ENCODE results near the gene ZNF32. TPM values are rescaled to one million over a fixed set of nuclear protein-coding genes. Genes with fewer than 3 reads are reported as not detected.

The ZNF32 gene
- total and polyA plus RNA-seq, 4 donors, result 21.4 to 60.8 (median 30.8) TPM

GRCh38 chr10:43655311-43655710 is 6.6 kb upstream of the ZNF32 start:
- Histone ChIP-seq H3K27me3 (ENCODE audit: control insufficient read depth in 3 of 3, insufficient read depth in 3 of 3, low read length in 2 of 3) (no peaks in the 10 kb centered on the region), H3K4me1 (ENCODE audit: control insufficient read depth in 5 of 5, insufficient read depth in 5 of 5, low read length in 5 of 5) (peaks cover 0 to 4% (median 0%) of the 10 kb centered on the region in 5 donors), H3K9ac (ENCODE audit: insufficient read depth in 1 of 2, low read length in 2 of 2) (no peak overlapping the region), H3K9me3 (ENCODE audit: control insufficient read depth in 4 of 4, insufficient read depth in 3 of 4, low read length in 3 of 4) (peaks cover 0 to 2% (median 0%) of the 10 kb centered on the region in 4 donors), H3K27ac (ENCODE audit: low read depth in 1 of 2, low read length in 1 of 2) (no peak overlapping the region), H3K36me3 (ENCODE audit: control insufficient read depth in 4 of 4, insufficient read depth in 4 of 4, low read length in 4 of 4) (no peaks in the 10 kb centered on the region), H3K4me3 (no peak overlapping the region)
- 88% methylated on average over 8 of the region's 8 CpGs for WGBS, 2 donors
- TF ChIP-seq CTCF (IDR thresholded peaks at IDR 0.05; ENCODE audit: control extremely low read depth, extremely low read depth), result no peak
- DNase-seq, result no peak
- ATAC-seq (ENCODE audit: insufficient read depth, low FRiP score), result no peak

DNA sequence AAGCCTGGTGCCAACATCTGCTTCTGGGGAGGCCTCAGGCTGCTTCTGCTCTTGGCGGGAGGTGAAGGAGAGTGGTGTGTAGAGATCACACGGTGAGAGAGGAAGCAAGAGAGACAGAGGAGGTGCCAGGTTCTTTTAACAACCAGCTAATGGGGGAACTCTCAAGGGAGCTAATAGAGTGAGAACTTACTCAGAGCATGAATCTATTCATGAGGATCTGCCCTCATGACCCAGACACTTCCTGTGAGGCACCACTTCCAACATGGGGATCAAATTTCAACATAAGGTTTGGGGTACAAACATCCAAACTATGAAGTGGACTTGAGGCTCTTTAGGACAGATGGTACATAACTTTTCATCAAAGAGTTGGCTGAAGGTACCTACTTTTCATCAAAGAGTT is 5.1 kb upstream of the ZNF32 start:
- Histone ChIP-seq H3K4me3 (no peak overlapping the region), H3K9me3 (ENCODE audit: control insufficient read depth in 4 of 4, insufficient read depth in 3 of 4, low read length in 3 of 4) (peaks cover 0 to 2% (median 0%) of the 10 kb centered on the region in 4 donors), H3K36me3 (ENCODE audit: control insufficient read depth in 4 of 4, insufficient read depth in 4 of 4, low read length in 4 of 4) (no peaks in the 10 kb centered on the region), H3K27ac (ENCODE audit: low read depth in 1 of 2, low read length in 1 of 2) (no peak overlapping the region), H3K4me1 (ENCODE audit: control insufficient read depth in 5 of 5, insufficient read depth in 5 of 5, low read length in 5 of 5) (peaks cover 0 to 4% (median 0%) of the 10 kb centered on the region in 5 donors), H3K27me3 (ENCODE audit: control insufficient read depth in 3 of 3, insufficient read depth in 3 of 3, low read length in 2 of 3) (no peaks in the 10 kb centered on the region), H3K9ac (ENCODE audit: insufficient read depth in 1 of 2, low read length in 2 of 2) (no peak overlapping the region)
- no peak for ATAC-seq (ENCODE audit: insufficient read depth, low FRiP score)
- 53 to 57% methylated on average over 2 of the region's 2 CpGs for WGBS, 2 donors
- peak in 2 of 3 donors; percentile 19 to 49 for DNase-seq
- TF ChIP-seq CTCF (IDR thresholded peaks at IDR 0.05; ENCODE audit: control extremely low read depth, extremely low read depth), result no peak

DNA sequence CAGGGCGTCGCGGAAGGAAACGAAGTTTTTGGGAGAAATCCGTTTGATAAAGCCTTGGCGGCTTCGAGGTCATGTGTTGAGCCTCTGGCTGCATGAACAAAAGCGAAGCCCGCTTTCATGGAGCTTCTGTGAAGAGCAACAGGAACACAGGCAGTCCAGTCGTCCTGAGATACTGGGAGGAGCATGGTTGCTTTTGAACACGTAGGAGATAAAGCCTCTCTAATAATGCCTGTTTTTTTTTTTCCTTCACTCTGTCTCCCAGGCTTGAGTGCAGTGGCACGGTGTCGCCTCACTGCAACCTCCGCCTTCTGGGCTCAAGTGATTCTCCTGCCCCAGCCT is 473 bp upstream of the ZNF32 start:
- no peak for DNase-seq
- no peak for TF ChIP-seq CTCF (IDR thresholded peaks at IDR 0.05; ENCODE audit: control extremely low read depth, extremely low read depth)
- H3K9ac ChIP-seq (ENCODE audit: insufficient read depth in 1 of 2, low read length in 2 of 2), result peak overlapping the region; percentile 45 to 74
- peak overlapping the region; percentile 74 to 92 for H3K27ac ChIP-seq (ENCODE audit: low read depth in 1 of 2, low read length in 1 of 2)
- H3K9me3 ChIP-seq (ENCODE audit: control insufficient read depth in 4 of 4, insufficient read depth in 3 of 4, low read length in 3 of 4), result peaks cover 7 to 30% (median 20%) of the 10 kb centered on the region in 4 donors
- peak overlapping the region; percentile 79 for H3K4me3 ChIP-seq
- H3K4me1 ChIP-seq (ENCODE audit: control insufficient read depth in 5 of 5, insufficient read depth in 5 of 5, low read length in 5 of 5), result peaks cover 0 to 9% (median 2%) of the 10 kb centered on the region in 5 donors
- no peaks in the 10 kb centered on the region for H3K27me3 ChIP-seq (ENCODE audit: control insufficient read depth in 3 of 3, insufficient read depth in 3 of 3, low read length in 2 of 3)
- 25 to 29% methylated on average over 14 of the region's 14 CpGs for WGBS, 2 donors
- peaks cover 10 to 26% (median 23%) of the 10 kb centered on the region in 4 donors for H3K36me3 ChIP-seq (ENCODE audit: control insufficient read depth in 4 of 4, insufficient read depth in 4 of 4, low read length in 4 of 4)
- ATAC-seq (ENCODE audit: insufficient read depth, low FRiP score), result no peak

GRCh38 chr10:43648095-43648397 is 635 bp downstream of the ZNF32 start:
- Histone ChIP-seq H3K27me3 (ENCODE audit: control insufficient read depth in 3 of 3, insufficient read depth in 3 of 3, low read length in 2 of 3) (no peaks in the 10 kb centered on the region), H3K9me3 (ENCODE audit: control insufficient read depth in 4 of 4, insufficient read depth in 3 of 4, low read length in 3 of 4) (peaks cover 11 to 40% (median 31%) of the 10 kb centered on the region in 4 donors), H3K36me3 (ENCODE audit: control insufficient read depth in 4 of 4, insufficient read depth in 4 of 4, low read length in 4 of 4) (peaks cover 13 to 36% (median 33%) of the 10 kb centered on the region in 4 donors), H3K4me3 (peak overlapping the region; percentile 79), H3K27ac (ENCODE audit: low read depth in 1 of 2, low read length in 1 of 2) (peak overlapping the region; percentile 74 to 92), H3K9ac (ENCODE audit: insufficient read depth in 1 of 2, low read length in 2 of 2) (peak overlapping the region in 1 of 2 donors; percentile 74), H3K4me1 (ENCODE audit: control insufficient read depth in 5 of 5, insufficient read depth in 5 of 5, low read length in 5 of 5) (peaks cover 0 to 5% (median 2%) of the 10 kb centered on the region in 5 donors)
- WGBS, 2 donors, result 42 to 48% methylated on average over 9 of the region's 9 CpGs
- no peak for TF ChIP-seq CTCF (IDR thresholded peaks at IDR 0.05; ENCODE audit: control extremely low read depth, extremely low read depth)
- ATAC-seq (ENCODE audit: insufficient read depth, low FRiP score), result no peak
- peak in 1 of 3 donors; percentile 34 for DNase-seq

Data from lung (tissue), 12 donors.